Measurements from ENCODE around the gene PBLD.
"Not testable (repeated sequence)": the region's sequence is repeated elsewhere in the genome, so short reads cannot be mapped to it uniquely, and the experiment has no call there.

Gene PBLD

GRCh38 chr10:68330852-68331454 lies 1.8 kb downstream of the PBLD start:
- no peak for DNase-seq

GRCh38 chr10:68329506-68329861 lies 3.2 kb downstream of the PBLD start:
- no peak for DNase-seq

DNA sequence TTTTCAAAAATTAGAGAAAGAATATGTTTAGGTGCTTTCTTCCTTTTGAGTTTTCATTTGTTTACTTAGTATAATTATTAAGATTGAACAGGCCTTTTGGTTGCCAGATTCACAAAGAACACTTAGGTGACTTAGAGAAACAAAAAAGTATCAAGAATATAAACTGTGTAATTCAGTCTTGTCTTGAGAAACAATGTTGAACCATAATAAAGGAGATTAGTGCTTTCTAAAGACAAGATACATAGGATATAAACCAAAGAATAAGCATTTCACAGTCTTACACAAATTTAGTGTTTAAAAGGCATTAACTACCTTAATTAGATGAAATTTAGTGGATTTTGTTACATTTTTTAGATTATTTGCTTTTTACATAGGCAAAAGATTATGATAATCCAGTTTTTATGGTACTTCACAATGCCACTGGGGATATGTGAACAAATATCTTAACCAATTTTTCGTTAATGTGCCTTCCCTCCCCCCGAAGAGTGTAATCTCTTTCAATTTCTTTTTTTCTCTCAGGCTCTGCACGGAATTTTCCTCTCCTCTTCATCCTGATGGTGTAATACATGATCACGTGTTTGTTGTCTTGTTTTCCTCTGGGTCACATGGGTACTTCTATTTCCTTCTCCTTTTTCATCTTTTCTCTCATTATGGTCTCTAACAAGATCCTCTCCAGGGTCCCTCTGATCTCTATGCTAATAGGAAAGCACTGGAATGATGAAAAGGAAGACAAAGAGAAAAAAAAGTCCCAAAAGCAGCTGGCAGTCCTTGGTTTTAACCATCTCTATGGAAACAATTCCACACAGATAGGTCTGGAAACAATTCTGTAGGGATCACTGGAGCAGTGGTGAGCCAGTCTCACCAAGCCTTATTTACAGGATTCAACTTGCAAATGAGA lies 4.6 kb downstream of the PBLD start:
- peak; percentile 73 for DNase-seq

DNA sequence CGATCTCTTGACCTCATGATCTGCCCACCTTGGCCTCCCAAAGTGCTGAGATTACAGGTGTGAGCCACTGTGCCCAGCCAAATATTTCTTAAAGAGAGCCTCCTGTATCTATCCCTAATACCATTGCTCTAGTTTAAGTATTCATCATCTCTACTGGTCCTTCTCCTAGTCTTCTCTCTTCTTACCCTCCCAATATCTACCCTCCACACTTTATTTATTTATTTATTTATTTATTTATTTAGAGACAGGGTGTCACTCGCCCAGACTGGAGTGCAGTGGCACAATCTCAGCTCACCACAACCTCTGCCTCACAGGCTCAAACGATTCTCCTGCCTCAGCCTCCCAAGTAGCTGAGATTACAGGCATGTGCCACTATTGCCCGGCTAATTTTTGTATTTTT lies 8.3 kb downstream of the PBLD start:
- not testable (repeated sequence) for DNase-seq

DNA sequence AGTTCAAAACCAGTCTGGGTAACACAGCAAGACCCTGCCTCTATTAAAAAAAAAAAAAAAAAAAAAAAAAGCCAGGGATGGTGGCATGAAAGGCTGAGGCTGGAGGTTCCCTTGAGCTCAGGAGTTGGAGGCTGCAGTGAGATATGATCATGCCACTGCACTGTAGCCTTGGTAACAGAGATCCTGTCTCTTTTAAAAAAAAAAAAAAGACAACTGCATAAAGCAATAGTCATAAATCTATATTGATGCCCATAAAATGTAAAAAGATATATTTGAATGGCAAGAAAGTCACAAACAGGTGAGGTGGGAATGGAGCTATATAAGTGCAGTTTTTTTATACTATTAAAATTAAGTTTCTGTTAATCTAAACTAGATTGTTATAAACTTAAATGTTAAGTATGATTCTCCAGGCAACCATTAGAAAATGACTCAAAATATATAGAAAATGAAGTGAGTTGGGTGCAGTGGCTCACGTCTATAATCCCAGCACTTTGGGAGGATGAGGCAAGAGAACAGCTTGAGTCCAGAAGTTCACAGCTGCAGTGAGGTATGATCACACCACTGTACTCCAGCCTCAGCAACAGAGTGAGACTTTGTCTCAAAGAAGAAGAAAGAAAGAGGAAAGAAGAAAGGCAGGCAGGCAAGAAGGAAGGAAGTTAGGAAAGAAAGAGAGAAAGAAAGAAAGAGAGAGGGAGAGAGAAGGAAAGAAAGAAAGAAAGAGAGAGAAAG lies 14.2 kb downstream of the PBLD start:
- DNase-seq = no peak

DNA sequence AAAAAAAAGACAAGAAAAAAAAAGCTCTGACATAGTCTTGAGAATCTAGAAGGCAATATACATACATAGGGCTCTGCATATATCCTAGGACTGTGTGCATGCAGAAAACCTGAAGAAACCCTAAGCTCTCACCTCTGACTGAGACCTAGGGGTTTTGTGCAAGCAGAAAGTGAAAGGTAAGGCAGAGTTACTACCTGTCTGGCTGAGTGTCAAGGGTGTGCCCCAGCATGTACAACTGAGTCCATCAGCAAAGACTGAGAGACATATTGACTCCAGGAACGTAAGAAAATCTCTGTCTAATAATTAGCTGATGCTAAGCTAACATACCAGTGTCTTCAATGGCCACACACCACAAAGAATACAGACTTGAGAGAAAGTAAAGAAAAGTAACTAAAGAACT lies 17.1 kb downstream of the PBLD start:
- DNase-seq = no peak

GRCh38 chr10:68314930-68315329 lies 17.8 kb downstream of the PBLD start:
- not testable (repeated sequence) for DNase-seq

- no peak for DNase-seq
These were observed 22.2 kb downstream of the PBLD start for GRCh38 chr10:68310531-68310930.

DNA sequence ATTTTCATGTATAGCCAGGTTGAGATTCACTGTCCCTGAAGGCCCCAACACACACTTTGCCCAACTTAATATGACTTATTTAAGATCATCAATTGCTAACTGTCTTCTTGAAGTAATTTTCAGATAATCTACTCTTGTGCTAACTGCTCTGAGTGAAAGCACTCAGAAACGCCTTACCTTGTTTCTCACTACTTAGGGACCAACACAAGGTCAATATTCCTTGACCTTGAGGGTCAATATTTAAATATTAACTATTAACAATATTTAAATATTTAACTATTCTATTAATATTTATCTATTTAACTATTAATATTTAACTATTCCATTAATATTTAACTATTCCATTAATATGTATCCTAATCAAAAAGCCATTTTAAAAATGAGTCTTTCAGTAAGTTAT lies 26.9 kb downstream of the PBLD start:
- no peak for DNase-seq

DNA sequence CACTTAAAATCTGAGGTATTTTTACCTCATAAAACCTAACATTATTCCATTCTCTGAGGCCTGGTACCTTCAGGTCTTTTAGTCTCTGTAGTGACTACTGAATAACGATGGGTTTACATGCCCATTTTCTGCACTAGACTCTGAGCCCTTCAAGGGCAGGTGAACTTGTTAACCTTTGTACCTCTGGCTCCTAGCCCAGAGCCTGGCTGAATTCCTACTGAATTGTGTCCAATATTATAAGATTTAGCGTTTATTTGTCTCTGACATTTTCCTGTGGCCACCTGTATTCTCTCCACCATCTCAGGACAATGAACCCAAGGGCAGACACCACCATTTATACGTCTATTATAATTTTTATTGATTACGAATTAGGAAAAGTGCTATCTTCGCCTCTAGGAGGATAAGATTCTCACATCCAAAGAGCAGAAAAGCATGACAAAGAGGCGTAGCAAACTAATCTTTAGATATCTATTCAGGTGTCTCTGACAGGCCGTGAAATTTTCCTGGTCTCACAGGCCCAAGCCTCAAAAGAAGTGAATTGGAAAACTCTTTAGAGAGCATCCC lies 28.8 kb downstream of the PBLD start:
- DNase-seq = no peak

- DNase-seq = no peak
These were observed 29.9 kb downstream of the PBLD start for GRCh38 chr10:68302871-68303270.

- DNase-seq = no peak
These were observed 30.3 kb downstream of the PBLD start for GRCh38 chr10:68302503-68302823.

- peak; percentile 69 for DNase-seq
These were observed 30.8 kb downstream of the PBLD start for GRCh38 chr10:68301790-68302502.

DNA sequence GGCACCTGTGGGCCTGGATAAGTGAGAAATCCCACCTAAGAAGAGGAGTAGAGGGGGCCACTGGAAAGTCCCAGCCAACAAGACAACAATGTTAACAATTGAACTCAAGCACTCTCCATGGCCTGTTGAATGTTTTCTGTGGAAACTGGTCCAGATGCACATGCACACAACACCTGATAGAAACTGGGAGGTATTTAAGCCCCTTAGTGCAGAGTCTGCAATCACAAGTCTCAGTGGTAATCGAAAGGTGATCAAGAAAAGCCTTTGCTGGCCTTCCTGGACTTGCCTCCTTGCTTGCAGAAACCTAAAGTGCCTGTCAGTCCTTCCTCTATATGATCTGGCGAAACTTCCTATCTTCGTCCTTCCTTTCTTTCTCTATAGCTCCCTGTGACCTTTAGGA lies 31.4 kb downstream of the PBLD start:
- DNase-seq = no peak

DNA sequence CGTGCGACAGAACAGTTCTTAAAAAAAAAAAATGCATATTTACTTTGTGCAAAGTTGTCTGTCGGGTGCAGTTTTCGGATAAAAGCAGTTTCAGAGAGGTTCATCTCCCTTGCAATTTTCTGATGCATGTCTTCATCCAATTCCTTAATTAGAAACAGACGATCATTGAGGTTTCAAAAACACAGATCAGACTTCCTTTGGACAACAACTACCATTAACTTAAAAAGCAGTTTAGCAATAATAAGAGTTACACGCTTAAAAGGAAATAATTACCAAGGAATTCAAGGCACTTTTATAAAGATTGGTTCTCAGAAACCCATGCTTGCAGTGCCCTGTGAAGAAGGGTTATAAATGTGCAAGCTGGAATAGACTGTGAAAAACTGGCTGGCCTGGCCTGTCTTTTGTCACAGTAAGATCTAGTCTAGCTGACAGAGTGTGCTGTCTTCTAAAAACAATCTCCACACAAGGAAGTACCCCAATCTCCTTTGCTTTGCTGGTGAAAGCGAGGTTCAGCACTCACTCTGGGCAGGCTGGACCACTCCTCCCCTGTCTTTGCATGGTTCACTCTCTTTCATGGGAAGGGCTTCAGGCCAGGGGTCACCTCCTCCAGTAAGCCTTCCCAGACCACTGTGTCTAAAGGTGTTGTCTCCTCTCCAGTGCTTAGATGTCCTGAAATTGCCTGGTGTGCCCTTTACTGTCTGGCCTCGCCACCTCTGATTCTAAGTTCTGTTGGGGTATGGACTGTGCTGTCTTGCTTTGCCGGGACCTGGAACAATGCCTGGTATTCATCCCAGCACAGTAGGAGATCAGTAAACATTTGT lies 35.7 kb downstream of the PBLD start:
- DNase-seq = peak; percentile 5

DNA sequence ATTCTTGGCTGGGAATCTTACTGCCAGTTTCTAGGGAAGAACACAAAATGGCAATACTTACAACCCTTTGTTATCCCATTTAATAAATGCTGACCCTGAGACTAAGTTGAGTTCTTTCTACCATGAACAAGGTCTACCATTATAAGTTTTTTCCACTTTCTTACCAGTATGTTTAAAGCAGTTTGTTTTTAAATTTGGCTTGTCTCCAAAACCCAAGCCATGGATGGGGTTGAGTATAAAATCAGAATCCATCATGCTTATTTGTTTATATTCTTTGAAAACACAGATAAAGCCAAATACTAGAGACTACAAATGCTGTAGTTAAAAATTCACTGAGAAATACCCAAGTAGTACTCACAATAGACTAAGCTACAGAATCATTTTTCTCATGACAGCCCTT lies 42.0 kb downstream of the PBLD start:
- DNase-seq = no peak

GRCh38 chr10:68288717-68289116 lies 44.0 kb downstream of the PBLD start:
- DNase-seq = no peak

- no peak for DNase-seq
These were observed 48.4 kb downstream of the PBLD start for GRCh38 chr10:68284062-68285001.

GRCh38 chr10:68280758-68281157 lies 52.0 kb downstream of the PBLD start:
- no peak for DNase-seq

GRCh38 chr10:68278906-68279753 lies 53.6 kb downstream of the PBLD start:
- not testable (repeated sequence) for DNase-seq

All from HCEC 1CT (cell line).